Vagina (tissue), 2 donors: ENCODE data around the gene WFIKKN2.

Experiments used
- CTCF ChIP-seq, 3 experiments: fragments of 450-650 bp in 2 of 3; fragments of 200-600 bp in 1 of 3; sonication (generic) in 1 of 3; IDR thresholded peaks; one replicate each; pipeline ENCODE4 v1.5.1; 2017 to 2019; ENCODE audit warnings: antibody characterized with exemption in 3 of 3, mild to moderate bottlenecking in 2 of 3, moderate library complexity in 2 of 3
- POLR2A ChIP-seq, 2 donors: fragments of 450-650 bp; IDR thresholded peaks; one replicate each; pipeline ENCODE4 v1.6.1; 2017; ENCODE audit warnings: antibody characterized with exemption in 2 of 2, mild to moderate bottlenecking in 2 of 2, moderate library complexity in 2 of 2

- TF ChIP-seq POLR2A (IDR thresholded peaks at IDR 0.05), result no peak
- TF ChIP-seq CTCF (IDR thresholded peaks at IDR 0.05), result no peak
These were observed 11.0 kb upstream of the WFIKKN2 start for GRCh38 chr17:50824429-50824828.
